ENCODE measurements around the gene ZYG11B. TPM values are rescaled to one million over a fixed set of nuclear protein-coding genes. Genes with fewer than 3 reads are reported as not detected.
A peak's percentile ranks its signal among the peaks of the same experiment; 100 is the strongest.
"Not testable (repeated sequence)": the region's sequence is repeated elsewhere in the genome, so short reads cannot be mapped to it uniquely, and the experiment has no call there.

ZYG11B gene
- total RNA-seq (2014; rRNA removed; shearing (Covaris generic)), result 14.6 and 18.3 TPM in 2 replicates
- polyA plus RNA-seq (2015; cell fraction: cytosol; rRNA removed), result 11.2 and 14.4 TPM in 2 replicates
- polyA plus RNA-seq (2015; cell fraction: nucleus; rRNA removed), result 9.8 and 11.1 TPM in 2 replicates

GRCh38 chr1:52726265-52727113 lies at the start of gene ZYG11B:
ZYG11B (plus strand) TSS chr1:52726453; CDS start chr1:52726654, 201 bp downstream.
- DNase-seq (ENCODE audit: low read depth), result peak; percentile 79

DNA sequence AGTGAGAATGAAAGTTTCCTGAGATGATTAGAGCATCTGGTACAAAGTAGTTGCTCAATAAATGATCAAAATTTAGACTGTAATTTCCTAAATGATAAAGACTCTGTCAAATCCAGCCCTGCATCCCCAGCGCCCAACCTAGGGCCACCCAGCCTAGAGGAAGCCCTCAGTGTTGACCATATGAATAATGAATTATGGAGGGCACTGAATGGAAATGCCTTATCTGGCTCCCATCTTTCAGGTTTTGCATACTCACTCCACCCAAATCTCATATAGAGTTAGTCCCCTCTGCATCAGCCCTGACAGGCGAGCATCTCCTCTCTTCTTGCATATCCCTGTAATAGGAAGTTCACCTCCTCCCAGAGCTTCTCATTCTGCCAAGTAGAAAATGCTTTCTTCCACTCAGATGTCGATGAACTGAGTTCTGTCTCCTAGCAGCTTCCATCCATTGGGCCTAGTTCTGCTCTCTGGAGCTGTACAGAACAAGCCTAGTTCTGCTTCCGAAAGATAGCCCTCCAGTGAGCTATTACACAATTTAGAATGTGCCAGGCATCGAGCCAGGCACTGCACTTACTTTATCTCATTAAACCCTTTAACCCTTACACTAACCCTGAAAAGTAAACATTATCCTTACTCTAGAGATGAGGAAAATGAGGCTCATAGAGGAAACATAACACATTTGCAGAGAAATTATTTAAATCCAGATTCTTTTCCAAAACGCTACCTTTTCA lies 49.0 kb upstream of the ZYG11B start:
- DNase-seq (ENCODE audit: low read depth), result no peak

DNA sequence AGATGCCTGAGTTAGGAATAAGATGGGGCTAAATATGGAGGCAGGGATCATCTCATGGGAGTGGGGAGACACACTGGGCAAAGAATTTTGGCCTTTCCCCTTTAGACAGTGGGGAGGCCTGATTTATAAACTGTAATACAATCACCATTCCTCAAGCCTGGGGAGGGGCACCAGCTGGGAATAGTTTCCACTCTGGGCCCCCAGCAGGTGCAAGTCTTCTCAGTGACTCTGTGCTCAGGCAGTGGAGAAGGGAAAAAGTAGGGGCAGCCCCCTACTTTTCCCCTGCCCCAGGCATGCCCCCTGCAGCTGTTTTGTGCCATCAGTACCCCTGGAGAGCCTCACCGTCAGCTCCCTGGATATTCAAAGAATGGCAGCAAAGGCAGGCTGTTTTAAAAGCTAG lies 47.2 kb upstream of the ZYG11B start:
- DNase-seq (ENCODE audit: low read depth), result no peak

DNA sequence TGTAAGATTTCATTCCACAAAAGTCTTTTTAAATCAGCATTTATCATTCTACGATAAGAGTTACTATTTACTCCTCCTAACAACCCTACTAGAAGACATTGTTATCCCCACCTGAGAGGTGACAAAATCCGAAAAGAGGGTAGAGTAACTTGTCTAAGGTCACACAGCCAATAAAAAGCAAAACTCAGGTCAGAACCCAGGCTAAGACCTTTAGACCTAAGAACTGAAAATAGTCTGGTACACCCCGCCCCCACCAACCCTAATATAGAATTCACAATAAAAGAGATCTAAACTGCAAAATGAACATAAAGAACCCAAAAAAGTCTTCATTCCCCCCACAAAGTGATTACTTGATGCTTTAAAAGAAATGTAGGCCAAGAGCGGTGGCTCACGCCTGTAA lies 46.8 kb upstream of the ZYG11B start:
- DNase-seq (ENCODE audit: low read depth), result no peak

DNA sequence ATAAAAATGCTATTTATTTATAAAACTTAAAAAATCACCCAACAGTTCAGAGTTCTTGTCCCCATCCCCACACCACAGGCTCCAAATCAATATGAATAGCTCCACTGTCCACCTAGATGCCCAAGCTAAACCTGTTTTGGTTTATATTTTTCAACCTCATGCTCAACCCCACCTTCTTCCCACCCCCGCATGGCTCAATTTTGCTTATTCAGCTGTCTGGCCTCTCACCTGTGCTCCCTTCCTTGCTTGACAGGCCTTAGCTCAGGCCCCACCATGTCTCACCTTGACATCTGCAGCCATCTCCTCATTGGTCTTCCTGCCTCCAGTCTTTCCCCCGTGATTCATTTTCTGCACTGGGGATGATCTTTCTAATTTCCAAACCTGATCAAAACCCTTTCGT lies 45.9 kb upstream of the ZYG11B start:
- no peak for DNase-seq (ENCODE audit: low read depth)

- no peak for DNase-seq (ENCODE audit: low read depth)
These were observed 45.1 kb upstream of the ZYG11B start for GRCh38 chr1:52681136-52681535.

GRCh38 chr1:52683367-52683940 lies 42.8 kb upstream of the ZYG11B start:
- no peak for DNase-seq (ENCODE audit: low read depth)

DNA sequence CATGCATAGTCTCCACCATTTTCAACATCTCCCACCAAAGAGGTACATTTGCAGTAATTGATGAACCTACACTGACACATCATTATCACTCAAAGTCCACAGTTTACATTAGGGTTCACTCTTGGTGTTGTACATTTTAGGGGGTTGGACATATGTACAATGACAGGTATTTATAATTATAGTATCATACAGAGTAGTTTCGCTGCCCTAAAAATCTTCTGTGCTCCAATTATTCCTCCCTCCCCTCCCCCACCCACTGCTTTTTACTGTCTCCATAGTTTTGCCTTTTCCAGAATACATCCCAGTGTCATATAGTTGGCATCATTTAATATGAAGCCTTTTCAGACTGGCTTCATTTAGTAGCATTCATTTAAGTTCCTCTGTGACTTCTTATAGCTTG lies 41.7 kb upstream of the ZYG11B start:
- no peak for DNase-seq (ENCODE audit: low read depth)

DNA sequence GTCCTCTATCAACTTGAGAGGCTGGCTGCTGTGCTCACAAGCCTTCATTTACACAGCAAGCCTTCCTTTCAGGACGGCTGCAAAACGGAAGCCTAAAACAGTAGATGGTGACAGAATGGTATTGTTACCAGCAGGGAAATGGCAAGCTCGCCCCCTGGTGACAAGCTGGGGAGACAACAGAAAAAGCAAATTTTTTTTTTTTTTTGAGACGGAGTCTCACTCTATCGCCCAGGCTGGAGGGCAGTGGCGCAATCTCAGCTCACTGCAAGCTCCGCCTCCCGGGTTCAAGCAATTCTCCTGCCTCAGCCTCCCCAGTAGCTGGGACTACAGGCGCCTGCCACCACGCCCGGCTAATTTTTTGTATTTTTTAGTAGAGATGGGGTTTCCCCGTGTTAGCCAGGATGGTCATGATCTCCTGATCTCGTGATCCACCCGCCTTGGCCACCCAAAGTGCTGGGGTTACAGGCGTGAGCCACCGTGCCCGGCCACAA lies 39.9 kb upstream of the ZYG11B start:
- peak; percentile 63 for DNase-seq (ENCODE audit: low read depth)

GRCh38 chr1:52686830-52687229 lies 39.4 kb upstream of the ZYG11B start:
- no peak for DNase-seq (ENCODE audit: low read depth)

DNA sequence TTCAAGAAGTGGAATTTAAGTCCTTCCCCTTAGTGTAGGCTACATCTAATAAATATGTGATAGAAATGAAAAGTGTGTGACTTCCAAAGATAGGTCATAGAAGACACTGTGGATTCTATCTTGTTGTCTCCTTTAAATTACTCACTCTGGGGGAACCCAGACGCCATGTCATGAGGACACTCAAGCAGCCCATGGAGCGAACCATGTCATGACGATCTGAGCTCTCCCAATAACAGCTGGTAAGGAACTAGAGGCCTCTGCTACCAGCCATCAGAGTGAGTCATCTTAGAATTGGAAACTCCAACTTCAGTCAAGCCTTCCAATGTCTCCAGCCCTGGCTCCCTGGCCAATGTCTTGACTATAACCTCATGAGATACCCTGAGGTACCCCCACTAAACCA lies 34.4 kb upstream of the ZYG11B start:
- DNase-seq (ENCODE audit: low read depth), result no peak

DNA sequence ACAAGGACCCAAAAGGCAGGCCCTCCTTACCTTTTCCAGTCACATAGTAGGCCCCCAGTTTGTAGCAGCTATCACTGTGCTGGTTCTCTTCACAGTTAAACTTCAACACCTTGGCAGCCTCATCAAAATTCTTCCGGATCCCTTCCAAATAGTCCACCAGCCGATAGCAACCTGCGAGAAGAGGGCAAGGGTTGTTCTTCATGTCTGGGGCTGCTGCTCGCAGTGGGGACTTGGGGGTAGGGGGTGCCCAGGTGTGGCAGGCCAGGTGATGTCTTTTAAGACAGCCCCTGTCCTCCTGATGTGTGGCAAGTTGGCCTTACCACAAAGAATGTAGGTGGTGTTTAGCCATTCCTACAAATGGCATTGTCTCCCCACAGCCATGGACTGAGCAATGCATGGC lies 33.6 kb upstream of the ZYG11B start:
- no peak for DNase-seq (ENCODE audit: low read depth)

DNA sequence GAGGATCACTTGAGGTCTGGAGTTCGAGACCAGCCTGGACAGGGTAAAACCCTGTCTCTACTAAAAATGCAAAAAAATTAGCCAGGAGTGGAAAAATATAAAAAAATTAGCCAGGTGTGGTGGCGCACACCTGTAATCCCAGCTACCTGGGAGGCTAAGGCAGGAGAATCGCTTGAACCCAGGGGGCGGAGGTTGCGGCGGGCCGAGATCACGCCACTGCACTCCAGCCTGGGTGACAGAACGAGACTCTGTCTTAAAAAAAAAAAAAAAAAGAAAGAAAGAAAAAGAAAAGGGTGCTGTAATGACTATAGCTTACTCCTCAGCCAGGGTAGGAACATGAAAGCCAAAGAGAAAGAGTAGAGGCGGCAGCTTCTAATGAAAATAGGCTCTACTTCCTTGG lies 32.9 kb upstream of the ZYG11B start:
- DNase-seq (ENCODE audit: low read depth), result not testable (repeated sequence)

GRCh38 chr1:52693843-52694242 lies 32.4 kb upstream of the ZYG11B start:
- DNase-seq (ENCODE audit: low read depth), result no peak

- no peak for DNase-seq (ENCODE audit: low read depth)
These were observed 30.6 kb upstream of the ZYG11B start for GRCh38 chr1:52695627-52696026.

- DNase-seq (ENCODE audit: low read depth), result peak; percentile 78
These were observed 28.2 kb upstream of the ZYG11B start, which contains the start of gene COA7 for GRCh38 chr1:52697795-52698674. COA7 (minus strand) TSS chr1:52698347; CDS start chr1:52698326, 21 bp downstream.

DNA sequence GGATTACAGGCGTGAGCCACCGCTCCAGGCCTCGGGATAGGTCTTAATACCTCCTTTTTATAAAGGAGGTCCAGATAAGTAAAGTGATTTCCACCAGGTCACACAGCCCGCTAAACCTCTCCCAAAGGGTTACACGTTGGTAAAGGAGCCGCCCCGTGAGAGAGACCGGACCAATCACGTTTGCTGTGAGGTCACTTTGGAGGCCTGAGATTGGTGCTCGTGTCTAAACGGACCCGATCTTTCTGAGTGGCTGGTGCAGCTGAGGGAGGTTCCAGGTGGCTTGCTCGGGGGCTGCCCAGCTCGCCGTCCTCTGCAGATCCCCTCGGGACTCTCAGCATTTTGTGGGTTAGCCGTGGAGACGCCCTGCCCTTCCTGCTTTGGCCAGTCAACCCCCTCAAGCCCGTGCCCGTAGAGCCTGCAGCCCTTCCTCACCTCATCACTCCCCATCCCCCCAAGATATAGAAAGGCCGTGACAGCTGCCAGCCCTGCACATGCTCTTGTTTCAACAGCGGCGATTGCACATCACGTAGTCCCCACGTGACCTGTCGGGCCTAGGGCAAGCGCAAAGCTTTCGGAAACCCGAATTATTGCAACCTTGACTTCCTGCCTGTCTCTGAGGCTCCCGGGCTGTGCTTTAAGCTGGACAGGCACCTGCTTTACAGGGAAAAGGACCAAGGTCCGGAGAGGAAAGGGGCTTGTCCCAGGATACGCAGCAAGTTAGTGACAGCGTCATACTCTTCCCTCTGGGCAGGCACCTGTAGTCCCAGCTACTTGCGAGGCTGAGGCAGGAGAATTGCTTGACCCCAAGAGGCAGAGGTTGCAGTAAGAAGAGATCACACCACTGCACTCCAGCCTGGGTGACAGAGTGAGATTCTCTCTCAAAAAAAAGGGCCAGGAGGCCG lies 23.1 kb upstream of the ZYG11B start:
- DNase-seq (ENCODE audit: low read depth), result peak; percentile 84

GRCh38 chr1:52706136-52706670 lies 20.1 kb upstream of the ZYG11B start:
- no peak for DNase-seq (ENCODE audit: low read depth)
